Adrenal gland (tissue), 5 donors: ENCODE measurements around the gene ABCD3.

Source experiments
- POLR2A ChIP-seq, 2 donors: fragments of 450-650 bp; IDR thresholded peaks; one replicate each; pipeline ENCODE4 v1.6.1; 2017; ENCODE audit warnings: antibody characterized with exemption in 2 of 2, mild to moderate bottlenecking in 2 of 2, moderate library complexity in 1 of 2
- TF ChIP-seq, protein P1 (sequence below), 6 experiments: fragments of 450-650 bp in 4 of 6; fragments of 200-600 bp in 2 of 6; sonication (generic) in 1 of 6; IDR thresholded peaks; 1 replicate in 5 of 6; 2 replicates in 1 of 6; pipeline versions ENCODE4 v1.5.1 to v1.8.0; 2016 to 2021; ENCODE audit warnings: antibody characterized with exemption in 6 of 6, mild to moderate bottlenecking in 2 of 6, moderate library complexity in 1 of 6
- donor health status: DM: no; HTN: no; CAD: no.

DNA sequence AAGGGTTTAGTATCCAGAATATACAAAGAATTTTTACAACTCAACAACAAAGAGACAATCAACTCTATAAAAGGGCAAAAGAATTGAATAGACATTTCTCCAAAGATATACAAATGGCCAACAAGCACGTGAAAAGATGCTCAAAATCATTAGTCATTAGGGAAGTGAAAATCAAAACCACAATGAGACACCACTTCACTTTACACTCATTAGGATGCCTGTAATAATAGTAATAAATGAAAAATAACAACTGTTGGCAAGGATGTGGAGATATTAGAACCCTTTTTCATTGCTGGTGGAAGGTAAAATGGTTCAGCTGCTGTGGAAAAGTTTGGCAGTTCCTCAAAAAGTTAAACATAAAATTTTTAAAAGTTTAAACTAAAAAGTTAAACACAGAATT is 7.0 kb upstream of the ABCD3 start:
- TF ChIP-seq, protein P1, sequence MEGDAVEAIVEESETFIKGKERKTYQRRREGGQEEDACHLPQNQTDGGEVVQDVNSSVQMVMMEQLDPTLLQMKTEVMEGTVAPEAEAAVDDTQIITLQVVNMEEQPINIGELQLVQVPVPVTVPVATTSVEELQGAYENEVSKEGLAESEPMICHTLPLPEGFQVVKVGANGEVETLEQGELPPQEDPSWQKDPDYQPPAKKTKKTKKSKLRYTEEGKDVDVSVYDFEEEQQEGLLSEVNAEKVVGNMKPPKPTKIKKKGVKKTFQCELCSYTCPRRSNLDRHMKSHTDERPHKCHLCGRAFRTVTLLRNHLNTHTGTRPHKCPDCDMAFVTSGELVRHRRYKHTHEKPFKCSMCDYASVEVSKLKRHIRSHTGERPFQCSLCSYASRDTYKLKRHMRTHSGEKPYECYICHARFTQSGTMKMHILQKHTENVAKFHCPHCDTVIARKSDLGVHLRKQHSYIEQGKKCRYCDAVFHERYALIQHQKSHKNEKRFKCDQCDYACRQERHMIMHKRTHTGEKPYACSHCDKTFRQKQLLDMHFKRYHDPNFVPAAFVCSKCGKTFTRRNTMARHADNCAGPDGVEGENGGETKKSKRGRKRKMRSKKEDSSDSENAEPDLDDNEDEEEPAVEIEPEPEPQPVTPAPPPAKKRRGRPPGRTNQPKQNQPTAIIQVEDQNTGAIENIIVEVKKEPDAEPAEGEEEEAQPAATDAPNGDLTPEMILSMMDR (IDR thresholded peaks at IDR 0.05) = no peak
- no peak for TF ChIP-seq POLR2A (IDR thresholded peaks at IDR 0.05)
